Measurements from ENCODE around the gene DBNL. TPM values are rescaled to one million over a fixed set of nuclear protein-coding genes. Genes with fewer than 3 reads are reported as not detected.
A peak's percentile ranks its signal among the peaks of the same experiment; 100 is the strongest.

DBNL gene
- polyA plus RNA-seq, 2 of the 4 experiments (the other 2 are of a cell fraction), result 41.8 to 95.0 TPM

- H3K4me2 ChIP-seq, result no peak overlapping the region
- POLR2A ChIA-PET, result no interaction called here
- DNase-seq (ENCODE audit: low read depth in 1 of 2, low spot score in 1 of 2), result no peak
These were observed 43.7 kb downstream of the DBNL start for GRCh38 chr7:44087911-44088838.

GRCh38 chr7:44093102-44093641 lies 48.7 kb downstream of the DBNL start:
- POLR2A ChIA-PET, result interaction anchor here (0.5 kb wide), 1 partner anchor 940 kb away, joined by 3 read pairs; no protein-coding TSS in a partner anchor
- H3K9me3 ChIP-seq, result no peaks in the 10 kb centered on the region
- H3K4me1 ChIP-seq, result peaks cover under 1% of the 10 kb centered on the region; the same call in 2 of the 3 replicates
- ATAC-seq (no peak), DNase-seq (ENCODE audit: low read depth in 1 of 2, low spot score in 1 of 2) (no peak), FAIRE-seq (no peak)
- 67% methylated on average over 6 of the region's 6 CpGs for WGBS (ENCODE audit: missing lambda C conversion rate)
- H3K4me2 ChIP-seq, result no peak overlapping the region
- CTCF ChIA-PET, result interaction anchor here (0.8 to 1.7 kb wide), 4 partner anchors 21 to 37 kb away, joined by 3 to 4 read pairs (median 3); no protein-coding TSS in a partner anchor
- H3K27ac ChIP-seq, result no peak overlapping the region
- no peak overlapping the region for H3K4me3 ChIP-seq
- TF ChIP-seq HDAC2 (IDR thresholded peaks at IDR 0.05) (no peak), MAX (IDR thresholded peaks at IDR 0.05) (no peak), BCL3 (IDR thresholded peaks at IDR 0.05) (no peak), MAFK (IDR thresholded peaks at IDR 0.05; ENCODE audit: partially characterized antibody) (no peak), REST (IDR thresholded peaks at IDR 0.05) (no peak), CEBPB (IDR thresholded peaks at IDR 0.05) (no peak), FOSL2 (IDR thresholded peaks at IDR 0.05) (no peak), FOSL2 (CRISPR knock-in tag; IDR thresholded peaks at IDR 0.05) (no peak), TFCP2L1 (CRISPR knock-in tag; IDR thresholded peaks at IDR 0.05) (no peak), HMGXB4 (CRISPR knock-in tag; IDR thresholded peaks at IDR 0.05; ENCODE audit: borderline replicate concordance) (no peak)

More at GRCh38 chr7:44087911-44088838, 43.7 kb downstream of the DBNL start:
- 67% methylated on average over 20 of the region's 20 CpGs for whole genome bisulfite sequencing (ENCODE audit: missing lambda C conversion rate)
- no peak overlapping the region for H3K4me3 ChIP-seq
- H3K27ac ChIP-seq, result peak overlapping the region in 1 of 2 experiments; percentile 44; a peak in 2 of 6 replicates
- H3K4me1 ChIP-seq, result peaks cover 3% of the 10 kb centered on the region; the same call in 2 of the 3 replicates
- TF ChIP-seq ZSCAN20 (CRISPR knock-in tag; IDR thresholded peaks at IDR 0.05), result no peak
- no peak for TF ChIP-seq KDM5A (IDR thresholded peaks at IDR 0.05)
- TF ChIP-seq HEYL (CRISPR knock-in tag; IDR thresholded peaks at IDR 0.05), result no peak
- TF ChIP-seq ELK1 (IDR thresholded peaks at IDR 0.05; ENCODE audit: low read depth, low read length), result no peak
- TF ChIP-seq EP300 (IDR thresholded peaks at IDR 0.05), result no peak
- no peak for TF ChIP-seq E2F6 (IDR thresholded peaks at IDR 0.05; ENCODE audit: borderline replicate concordance, low read depth)
- TF ChIP-seq JUNB (IDR thresholded peaks at IDR 0.05), result no peak
- TF ChIP-seq EHF (CRISPR knock-in tag; IDR thresholded peaks at IDR 0.05), result no peak
- TF ChIP-seq EHMT2 (IDR thresholded peaks at IDR 0.05; ENCODE audit: low read depth), result no peak
- no peak for TF ChIP-seq BHLHE40 (IDR thresholded peaks at IDR 0.05; ENCODE audit: low read depth, low read length)
- no peak for TF ChIP-seq NR3C1 (IDR thresholded peaks at IDR 0.05)
- TF ChIP-seq HOXA7 (CRISPR knock-in tag; IDR thresholded peaks at IDR 0.05), result no peak
- TF ChIP-seq PBX3 (IDR thresholded peaks at IDR 0.05), result no peak
- no peak for TF ChIP-seq FOSL2 (IDR thresholded peaks at IDR 0.05)
- TF ChIP-seq FOSL2 (CRISPR knock-in tag; IDR thresholded peaks at IDR 0.05), result no peak
- TF ChIP-seq HES2 (IDR thresholded peaks at IDR 0.05), result no peak
- TF ChIP-seq CBX2 (IDR thresholded peaks at IDR 0.05; ENCODE audit: borderline replicate concordance, low read depth), result no peak
- no peak for TF ChIP-seq CEBPB (IDR thresholded peaks at IDR 0.05)
- TF ChIP-seq ESRRA (IDR thresholded peaks at IDR 0.05; ENCODE audit: borderline replicate concordance, low read length), result no peak
- FAIRE-seq (no peak), ATAC-seq (peak in 1 of 2 experiments; percentile 61; a peak in 3 of 6 replicates)
- CTCF ChIA-PET, result interaction anchor here (0.6 to 3.2 kb wide), 5 partner anchors 10 to 1981 kb away, joined by 3 to 11 read pairs (median 3); no protein-coding TSS in a partner anchor
- no peaks in the 10 kb centered on the region for H3K9me3 ChIP-seq

Data from A549 (cell line).